Suppressor macrophage treated with lipopolysaccharide for 4 hours (primary cell): Measurements from ENCODE around the gene PNPLA6.
A peak's percentile ranks its signal among the peaks of the same experiment; 100 is the strongest.

Experiments
- DNase-seq: peaks from one replicate; pipeline ENCODE4 v3.0.0-alpha.2; 2020

PNPLA6 gene

GRCh38 chr19:7516333-7516732, 19.2 kb upstream of the PNPLA6 start:
- no peak for DNase-seq

- no peak for DNase-seq
These were observed 18.6 kb upstream of the PNPLA6 start for GRCh38 chr19:7516878-7517277.

DNA sequence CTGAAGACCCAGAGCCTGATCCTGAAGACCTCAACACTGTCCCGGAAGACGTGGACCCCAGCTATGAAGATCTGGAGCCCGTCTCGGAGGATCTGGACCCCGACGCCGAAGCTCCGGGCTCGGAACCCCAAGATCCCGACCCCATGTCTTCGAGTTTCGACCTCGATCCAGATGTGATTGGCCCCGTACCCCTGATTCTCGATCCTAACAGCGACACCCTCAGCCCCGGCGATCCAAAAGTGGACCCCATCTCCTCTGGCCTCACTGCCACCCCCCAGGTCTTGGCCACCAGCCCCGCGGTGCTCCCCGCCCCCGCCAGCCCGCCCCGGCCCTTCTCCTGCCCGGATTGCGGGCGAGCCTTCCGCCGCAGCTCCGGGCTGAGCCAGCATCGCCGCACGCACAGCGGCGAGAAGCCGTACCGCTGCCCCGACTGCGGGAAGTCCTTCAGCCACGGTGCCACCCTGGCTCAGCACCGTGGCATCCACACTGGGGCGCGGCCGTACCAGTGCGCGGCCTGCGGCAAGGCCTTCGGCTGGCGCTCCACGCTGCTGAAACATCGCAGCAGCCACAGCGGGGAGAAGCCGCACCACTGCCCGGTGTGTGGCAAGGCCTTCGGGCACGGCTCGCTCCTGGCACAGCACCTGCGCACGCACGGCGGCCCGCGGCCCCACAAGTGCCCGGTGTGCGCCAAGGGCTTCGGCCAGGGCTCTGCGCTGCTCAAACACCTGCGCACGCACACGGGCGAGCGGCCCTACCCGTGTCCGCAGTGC, 16.0 kb upstream of the PNPLA6 start:
- no peak for DNase-seq

DNA sequence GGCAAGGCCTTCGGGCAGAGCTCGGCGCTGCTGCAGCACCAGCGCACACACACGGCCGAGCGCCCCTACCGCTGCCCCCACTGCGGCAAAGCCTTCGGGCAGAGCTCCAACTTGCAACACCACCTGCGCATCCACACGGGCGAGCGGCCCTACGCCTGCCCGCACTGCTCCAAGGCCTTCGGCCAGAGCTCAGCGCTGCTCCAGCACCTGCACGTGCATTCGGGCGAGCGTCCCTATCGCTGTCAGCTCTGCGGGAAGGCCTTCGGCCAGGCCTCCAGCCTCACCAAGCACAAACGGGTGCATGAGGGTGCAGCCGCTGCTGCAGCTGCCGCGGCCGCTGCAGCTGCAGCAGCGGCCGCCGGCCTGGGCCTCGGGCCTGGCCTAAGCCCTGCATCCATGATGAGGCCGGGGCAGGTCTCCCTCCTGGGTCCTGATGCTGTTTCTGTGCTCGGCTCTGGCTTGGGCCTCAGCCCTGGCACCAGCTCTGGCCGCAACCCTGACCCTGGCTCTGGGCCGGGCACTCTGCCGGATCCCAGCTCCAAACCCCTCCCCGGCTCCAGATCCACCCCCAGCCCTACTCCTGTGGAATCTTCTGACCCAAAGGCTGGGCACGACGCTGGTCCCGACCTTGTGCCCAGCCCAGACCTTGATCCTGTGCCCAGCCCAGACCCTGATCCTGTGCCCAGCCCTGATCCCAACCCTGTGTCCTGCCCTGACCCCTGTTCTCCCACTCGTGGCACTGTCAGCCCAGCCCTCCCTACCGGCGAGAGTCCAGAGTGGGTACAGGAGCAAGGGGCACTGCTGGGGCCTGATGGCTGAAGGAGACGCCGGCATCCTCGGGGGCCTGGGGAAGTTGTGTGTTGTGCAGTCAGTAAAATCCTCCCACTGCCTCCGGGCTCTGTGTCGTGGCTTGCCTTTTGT, 15.1 kb upstream of the PNPLA6 start:
- no peak for DNase-seq

GRCh38 chr19:7521551-7522071, 13.9 kb upstream of the PNPLA6 start:
- DNase-seq: no peak

DNA sequence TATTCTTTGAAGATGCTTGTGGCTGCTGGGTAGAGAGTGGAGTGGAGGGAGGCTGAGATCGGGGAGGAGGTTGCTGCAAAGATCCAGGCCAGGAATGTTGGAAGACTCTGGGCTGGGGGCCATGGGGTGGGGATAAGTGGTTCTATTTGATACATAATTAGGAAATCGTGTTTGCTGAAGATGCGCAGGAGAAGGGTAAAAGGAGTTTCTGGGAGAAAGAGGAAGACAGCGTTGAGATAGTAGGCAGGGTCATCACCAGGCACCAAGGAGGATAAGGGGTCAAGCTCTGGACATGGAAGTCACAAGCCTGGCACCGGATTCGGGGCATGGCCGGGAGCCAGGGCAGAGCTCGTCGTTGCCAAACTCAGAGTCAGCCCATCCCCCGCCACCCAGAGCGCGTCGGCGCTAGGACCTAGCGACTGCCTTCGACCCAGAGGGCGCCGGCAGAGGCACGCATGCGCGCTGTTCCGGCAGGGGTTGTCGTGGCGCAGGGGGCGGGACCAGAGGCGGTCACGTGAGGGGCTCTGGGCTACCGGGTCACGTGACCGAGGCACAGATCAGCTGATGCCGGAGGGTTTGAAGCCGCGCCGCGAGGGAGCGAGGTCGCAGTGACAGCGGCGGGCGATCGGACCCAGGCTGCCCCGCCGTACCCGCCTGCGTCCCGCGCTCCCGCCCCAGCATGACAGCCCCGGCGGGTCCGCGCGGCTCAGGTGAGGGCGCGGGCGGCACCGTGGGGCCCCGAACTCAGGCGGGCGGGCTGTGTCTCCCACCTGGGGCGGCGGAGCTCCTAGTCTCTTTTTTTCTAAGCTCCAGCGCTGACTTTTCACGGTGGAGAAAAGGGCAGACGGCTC, 13.2 kb upstream of the PNPLA6 start, which contains the start of gene MCOLN1:
MCOLN1 (plus strand) TSS at position 553 of the 851 bp plus-strand sequence; CDS start at position 680, 127 bp downstream.
- DNase-seq: peak; percentile 100

- DNase-seq: peak; percentile 35
These were observed 12.4 kb upstream of the PNPLA6 start for GRCh38 chr19:7522923-7523667.

- no peak for DNase-seq
These were observed 11.0 kb upstream of the PNPLA6 start for GRCh38 chr19:7524523-7524922.

GRCh38 chr19:7524992-7525739, 10.4 kb upstream of the PNPLA6 start:
- DNase-seq: no peak

DNA sequence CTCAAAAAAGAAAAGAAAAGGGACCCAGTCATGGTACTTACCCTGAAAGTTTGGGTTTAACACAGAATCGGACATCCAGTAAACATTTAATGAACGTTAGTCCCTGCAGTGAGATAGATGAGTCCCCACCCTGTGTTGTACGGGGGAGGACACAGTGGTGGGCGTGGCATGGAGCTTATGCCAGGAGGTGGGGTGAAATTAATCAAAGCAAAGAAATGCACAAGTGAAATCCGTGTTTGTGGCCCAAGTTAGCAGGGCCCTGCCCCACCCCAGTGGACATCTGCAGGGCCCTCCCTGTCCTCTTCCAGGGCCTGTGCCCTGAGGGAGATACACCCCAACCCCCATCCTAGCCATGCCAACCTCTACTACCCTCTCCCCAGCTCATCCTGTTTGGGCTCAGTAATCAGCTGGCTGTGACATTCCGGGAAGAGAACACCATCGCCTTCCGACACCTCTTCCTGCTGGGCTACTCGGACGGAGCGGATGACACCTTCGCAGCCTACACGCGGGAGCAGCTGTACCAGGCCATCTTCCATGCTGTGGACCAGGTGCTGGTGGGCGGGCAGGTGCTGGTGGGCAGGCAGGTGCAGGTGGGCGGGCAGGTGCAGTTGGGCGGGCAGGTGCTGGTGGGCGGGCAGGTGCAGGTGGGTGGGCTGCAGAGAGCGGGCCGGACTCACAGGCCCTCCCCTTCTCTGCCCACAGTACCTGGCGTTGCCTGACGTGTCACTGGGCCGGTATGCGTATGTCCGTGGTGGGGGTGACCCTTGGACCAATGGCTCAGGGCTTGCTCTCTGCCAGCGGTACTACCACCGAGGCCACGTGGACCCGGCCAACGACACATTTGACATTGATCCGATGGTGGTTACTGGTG, 9.2 kb upstream of the PNPLA6 start:
- no peak for DNase-seq

- no peak for DNase-seq
These were observed 7.9 kb upstream of the PNPLA6 start for GRCh38 chr19:7527516-7528191.

- DNase-seq: no peak
These were observed 7.4 kb upstream of the PNPLA6 start for GRCh38 chr19:7528192-7528519.

GRCh38 chr19:7528522-7529245, 6.8 kb upstream of the PNPLA6 start:
- no peak for DNase-seq

GRCh38 chr19:7529246-7529600, 6.3 kb upstream of the PNPLA6 start:
- no peak for DNase-seq

DNA sequence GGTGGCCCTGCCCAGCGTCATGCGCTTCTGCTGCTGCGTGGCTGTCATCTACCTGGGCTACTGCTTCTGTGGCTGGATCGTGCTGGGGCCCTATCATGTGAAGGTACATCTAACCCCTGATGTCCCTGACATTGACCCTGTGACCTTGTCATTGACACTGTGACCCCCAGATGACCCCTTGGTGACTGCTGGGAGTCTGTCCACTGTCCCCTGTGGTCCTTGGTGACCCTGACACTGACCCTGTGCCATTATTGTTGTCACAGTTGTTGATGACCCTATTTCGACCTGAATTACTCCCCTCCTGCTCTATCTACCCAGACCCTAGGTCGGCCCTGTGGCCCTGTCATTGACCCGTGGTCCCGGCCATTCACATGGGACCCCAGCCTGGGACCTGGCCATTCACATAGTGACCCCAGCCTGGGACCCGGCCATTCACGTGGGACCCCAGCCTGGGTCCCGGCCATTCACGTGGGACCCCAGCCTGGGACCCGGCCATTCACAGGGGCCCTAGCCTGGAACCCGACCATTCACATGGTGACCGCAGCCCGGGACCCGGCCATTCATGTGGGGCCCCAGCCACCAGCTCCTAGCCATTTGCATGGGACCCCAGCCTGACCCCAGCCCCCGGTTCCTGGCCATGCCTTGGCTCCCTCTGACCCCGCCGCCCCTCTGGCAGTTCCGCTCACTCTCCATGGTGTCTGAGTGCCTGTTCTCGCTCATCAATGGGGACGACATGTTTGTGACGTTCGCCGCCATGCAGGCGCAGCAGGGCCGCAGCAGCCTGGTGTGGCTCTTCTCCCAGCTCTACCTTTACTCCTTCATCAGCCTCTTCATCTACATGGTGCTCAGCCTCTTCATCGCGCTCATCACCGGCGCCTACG, 5.7 kb upstream of the PNPLA6 start:
- no peak for DNase-seq

- no peak for DNase-seq
These were observed 2.1 kb upstream of the PNPLA6 start for GRCh38 chr19:7533281-7533885.

GRCh38 chr19:7533925-7534480, 1.5 kb upstream of the PNPLA6 start:
- DNase-seq: peak; percentile 87
